ENCODE results near the gene RDH8. TPM values are rescaled to one million over a fixed set of nuclear protein-coding genes. Genes with fewer than 3 reads are reported as not detected.

The RDH8 gene
- total RNA-seq, 1 experiment from 2014 or later: not detected

DNA sequence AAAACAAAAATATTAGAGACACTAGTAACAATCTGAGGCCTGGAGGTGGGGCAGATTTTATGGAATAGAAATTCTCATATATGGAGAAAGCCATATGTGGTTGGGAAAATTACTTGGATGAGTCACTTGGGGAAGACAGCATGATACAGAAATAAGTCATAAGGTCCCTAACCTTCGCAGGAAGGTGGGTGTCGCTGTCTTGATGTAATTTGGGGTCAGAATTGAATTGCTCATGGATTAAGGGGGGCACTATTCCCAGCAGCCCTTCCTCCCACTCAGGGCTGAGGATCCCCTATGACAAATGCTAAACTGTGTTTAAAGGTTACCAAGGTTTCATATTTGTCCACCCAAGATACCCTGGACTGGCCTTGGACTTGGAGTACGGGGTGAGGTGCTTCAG lies 5.0 kb downstream of the RDH8 start:
- H3K4me1 ChIP-seq (ENCODE audit: insufficient read depth, low read length): no peaks in the 10 kb centered on the region
- TF ChIP-seq, protein P1, sequence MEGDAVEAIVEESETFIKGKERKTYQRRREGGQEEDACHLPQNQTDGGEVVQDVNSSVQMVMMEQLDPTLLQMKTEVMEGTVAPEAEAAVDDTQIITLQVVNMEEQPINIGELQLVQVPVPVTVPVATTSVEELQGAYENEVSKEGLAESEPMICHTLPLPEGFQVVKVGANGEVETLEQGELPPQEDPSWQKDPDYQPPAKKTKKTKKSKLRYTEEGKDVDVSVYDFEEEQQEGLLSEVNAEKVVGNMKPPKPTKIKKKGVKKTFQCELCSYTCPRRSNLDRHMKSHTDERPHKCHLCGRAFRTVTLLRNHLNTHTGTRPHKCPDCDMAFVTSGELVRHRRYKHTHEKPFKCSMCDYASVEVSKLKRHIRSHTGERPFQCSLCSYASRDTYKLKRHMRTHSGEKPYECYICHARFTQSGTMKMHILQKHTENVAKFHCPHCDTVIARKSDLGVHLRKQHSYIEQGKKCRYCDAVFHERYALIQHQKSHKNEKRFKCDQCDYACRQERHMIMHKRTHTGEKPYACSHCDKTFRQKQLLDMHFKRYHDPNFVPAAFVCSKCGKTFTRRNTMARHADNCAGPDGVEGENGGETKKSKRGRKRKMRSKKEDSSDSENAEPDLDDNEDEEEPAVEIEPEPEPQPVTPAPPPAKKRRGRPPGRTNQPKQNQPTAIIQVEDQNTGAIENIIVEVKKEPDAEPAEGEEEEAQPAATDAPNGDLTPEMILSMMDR (conservative IDR thresholded peaks at IDR 0.05): no peak
- Mint-ChIP-seq H3K4me1 (peaks cover 0 to 1% of the 10 kb centered on the region in 2 experiments; a peak in 1 of 4 replicates), H3K9me3 (no peaks in the 10 kb centered on the region), H3K4me3 (no peak overlapping the region), H3K27me3 (ENCODE audit: low read depth) (peaks cover 26% of the 10 kb centered on the region), H3K36me3 (ENCODE audit: insufficient read depth in 1 of 3, low read depth in 3 of 3) (no peaks in the 10 kb centered on the region), H3K27ac (no peak overlapping the region; a peak in 1 of 7 replicates)
- H3K79me1 ChIP-seq (ENCODE audit: insufficient read depth, low read depth, low read length, poor library complexity, severe bottlenecking): no peaks in the 10 kb centered on the region
- H4K20me1 ChIP-seq (ENCODE audit: control insufficient read depth, insufficient read depth, insufficient read length): no peaks in the 10 kb centered on the region
- H3K18ac ChIP-seq (ENCODE audit: insufficient read length, low read depth, low read length): no peak overlapping the region
- no peak overlapping the region for H3K14ac ChIP-seq (ENCODE audit: insufficient read depth, low read length)
- no peak overlapping the region for H4K91ac ChIP-seq (ENCODE audit: insufficient read length, low read depth, low read length)
- H3K27me3 ChIP-seq (ENCODE audit: insufficient read depth, low read length): no peaks in the 10 kb centered on the region; the same call in 1 of the 2 replicates
- no peak overlapping the region for H4K8ac ChIP-seq (replicated peaks; ENCODE audit: insufficient read length, low read depth, low read length)
- H2BK12ac ChIP-seq (ENCODE audit: insufficient read length, low read depth, low read length): no peak overlapping the region
- no CpG with 5 or more reads among the region's 3 CpGs for WGBS (ENCODE audit: extremely low coverage, insufficient read length, low lambda C conversion rate)
- H2BK20ac ChIP-seq (ENCODE audit: low read depth, low read length, poor library complexity, severe bottlenecking): no peak overlapping the region
- no peak overlapping the region for H3K56ac ChIP-seq (ENCODE audit: insufficient read length, low read depth, low read length)
- H3K9me3 ChIP-seq (ENCODE audit: control insufficient read depth, low read depth, low read length): no peaks in the 10 kb centered on the region
- no peak for DNase-seq
- H2BK5ac ChIP-seq (ENCODE audit: insufficient read length, low read length): no peak overlapping the region
- no peak overlapping the region for H4K5ac ChIP-seq (ENCODE audit: insufficient read length, low read depth, low read length)
- H3K4me2 ChIP-seq (ENCODE audit: insufficient read depth, insufficient read length, low read length): no peak overlapping the region
- no peak overlapping the region for H3K23ac ChIP-seq (ENCODE audit: insufficient read length, low read depth, low read length)
- H2BK15ac ChIP-seq (ENCODE audit: low read depth, low read length): no peak overlapping the region
- H2AK5ac ChIP-seq (ENCODE audit: insufficient read length, low read length): no peak overlapping the region
- H2AFZ ChIP-seq (ENCODE audit: low read length): no peak overlapping the region
- no peaks in the 10 kb centered on the region for H3K23me2 ChIP-seq (ENCODE audit: insufficient read length, low read depth, low read length, poor library complexity, severe bottlenecking)
- no peak overlapping the region for H3K9ac ChIP-seq (ENCODE audit: extremely low read depth, insufficient read length, low read length)
- H3K4ac ChIP-seq (ENCODE audit: low read depth, low read length): no peak overlapping the region
- no peak overlapping the region for H3K27ac ChIP-seq (ENCODE audit: insufficient read length, low read depth, low read length)
- no peaks in the 10 kb centered on the region for H3K79me2 ChIP-seq (ENCODE audit: insufficient read depth, low read length)
- H2BK120ac ChIP-seq (ENCODE audit: low read depth, low read length, poor library complexity, severe bottlenecking): no peak overlapping the region
- H3T11ph ChIP-seq (ENCODE audit: low read length): no peak overlapping the region
